Psoas muscle (tissue), 8 donors: Measurements from ENCODE around the gene NANOS2. TPM values are rescaled to one million over a fixed set of nuclear protein-coding genes. Genes with fewer than 3 reads are reported as not detected.

Experiments used
- ATAC-seq, 4 donors: fragments of 200-7000 bp; cut with Tn5 transposase; one replicate each; pipeline ENCODE4 v1.9.1; 2020; ENCODE audit warnings: moderate library complexity in 3 of 4, mild to moderate bottlenecking in 2 of 4
- DNase-seq, 2 donors: peaks; one replicate each; pipeline ENCODE4 v3.0.0-alpha.2; 2020
- H3K27ac ChIP-seq: fragments of 200-600 bp; one replicate; pipeline ENCODE4 v1.8.0; 2022
- H3K27me3 ChIP-seq, 3 donors: fragments of 200-600 bp in 1 of 3; one replicate each; pipeline versions ENCODE4 v1.6.1 to v1.8.0; 2013 to 2022; ENCODE audit warnings: low read length in 2 of 3, mild to moderate bottlenecking in 2 of 3, moderate library complexity in 1 of 3; ENCODE audit not compliant: insufficient read depth in 3 of 3
- H3K36me3 ChIP-seq, 2 donors: fragments of 200-600 bp in 1 of 2; one replicate each; pipeline versions ENCODE4 v1.6.1 to v1.8.0; 2013 to 2022; ENCODE audit warnings: low read depth in 1 of 2, mild to moderate bottlenecking in 1 of 2, moderate library complexity in 1 of 2; ENCODE audit not compliant: insufficient read depth in 1 of 2
- H3K4me1 ChIP-seq: fragments of 200-600 bp; one replicate; pipeline ENCODE4 v1.8.0; 2022
- H3K4me3 ChIP-seq: fragments of 200-600 bp; one replicate; pipeline ENCODE4 v1.8.0; 2022; ENCODE audit warnings: mild to moderate bottlenecking
- H3K9me3 ChIP-seq: fragments of 200-600 bp; one replicate; pipeline ENCODE4 v1.8.0; 2022
- WGBS, 3 donors: extraction: QIAGEN DNeasy Blood & Tissue Kit; methylation state at CpG; one replicate each; pipeline versions ENCODE4 v1.1.6 to v1.1.7; 2013; 5-methylcytosine and 5-hydroxymethylcytosine counted together
- intact Hi-C, 2 donors: fragments of 100-400 bp; cut with DNase I; formaldehyde crosslinking; loops; one replicate each; pipeline versions ENCODE4 v1.11.0 to v1.14.2; 2022
- polyA plus RNA-seq, 3 donors: library from polyadenylated mRNA; stranded (reverse); fragments of 200-250 nt; gene quantifications; one replicate each; pipeline ENCODE4 v1.2.3, GENCODE V29; 2013
- total RNA-seq, 4 donors: library from RNA; stranded (reverse); fragmentation: NEBNext Ultra II Directional in 2 of 4; extraction: Animal tissue kit (Norgen Biotek cat#: 25700) in 2 of 4; gene quantifications; one replicate each; pipeline versions ENCODE4 v1.2.1 to v1.2.4, GENCODE V29; 2021 to 2023
- TF ChIP-seq, protein P1 (sequence below): fragments of 200-600 bp; IDR thresholded peaks from one replicate; pipeline ENCODE4 v1.8.0; 2022; ENCODE audit warnings: antibody characterized with exemption
- donor health status: healthy with polysubstance abuse.
- donor health status: DM: no; HTN: no; CAD: no; lungs with moderate emphysema.
- donor health status: Bipolar disorder and iron deficiency.
- donor health status: healthy.
- donor health status: DM: yes; HTN: yes; CAD: no.
- donor health status: DM: no; HTN: no; CAD: no.
- donor health status: DM: no; HTN: no; CAD: no.
- donor health status: DM: yes; HTN: yes; CAD: no.

NANOS2 gene
- total and polyA plus RNA-seq, 7 donors: not detected

DNA sequence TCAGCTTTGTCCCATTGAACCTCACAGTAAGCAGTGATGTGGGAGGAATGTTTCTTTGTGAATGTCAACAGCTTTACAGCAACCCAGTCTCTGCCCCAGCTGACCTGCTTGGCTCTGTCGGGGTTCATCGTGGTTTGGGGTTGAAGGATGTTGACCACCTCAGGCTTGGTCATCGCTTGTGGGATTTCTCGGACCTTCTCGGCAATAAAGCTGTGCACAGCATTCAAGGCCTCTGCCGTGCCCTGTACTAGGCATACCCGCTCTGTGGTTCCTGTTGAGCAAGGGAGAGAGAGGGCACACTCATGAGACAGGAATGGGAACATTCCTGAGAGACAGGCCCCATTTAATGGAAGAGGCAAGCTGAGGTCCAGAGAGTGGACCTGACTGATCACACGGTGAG is 39.1 kb upstream of the NANOS2 start:
- DNase-seq: no peak
- no peak for ATAC-seq
- Histone ChIP-seq H3K9me3 (no peaks in the 10 kb centered on the region), H3K27ac (no peak overlapping the region), H3K27me3 (peaks cover 0 to 53% (median 4%) of the 10 kb centered on the region in 3 donors), H3K4me3 (no peak overlapping the region), H3K4me1 (no peaks in the 10 kb centered on the region), H3K36me3 (no peaks in the 10 kb centered on the region)
- TF ChIP-seq, protein P1, sequence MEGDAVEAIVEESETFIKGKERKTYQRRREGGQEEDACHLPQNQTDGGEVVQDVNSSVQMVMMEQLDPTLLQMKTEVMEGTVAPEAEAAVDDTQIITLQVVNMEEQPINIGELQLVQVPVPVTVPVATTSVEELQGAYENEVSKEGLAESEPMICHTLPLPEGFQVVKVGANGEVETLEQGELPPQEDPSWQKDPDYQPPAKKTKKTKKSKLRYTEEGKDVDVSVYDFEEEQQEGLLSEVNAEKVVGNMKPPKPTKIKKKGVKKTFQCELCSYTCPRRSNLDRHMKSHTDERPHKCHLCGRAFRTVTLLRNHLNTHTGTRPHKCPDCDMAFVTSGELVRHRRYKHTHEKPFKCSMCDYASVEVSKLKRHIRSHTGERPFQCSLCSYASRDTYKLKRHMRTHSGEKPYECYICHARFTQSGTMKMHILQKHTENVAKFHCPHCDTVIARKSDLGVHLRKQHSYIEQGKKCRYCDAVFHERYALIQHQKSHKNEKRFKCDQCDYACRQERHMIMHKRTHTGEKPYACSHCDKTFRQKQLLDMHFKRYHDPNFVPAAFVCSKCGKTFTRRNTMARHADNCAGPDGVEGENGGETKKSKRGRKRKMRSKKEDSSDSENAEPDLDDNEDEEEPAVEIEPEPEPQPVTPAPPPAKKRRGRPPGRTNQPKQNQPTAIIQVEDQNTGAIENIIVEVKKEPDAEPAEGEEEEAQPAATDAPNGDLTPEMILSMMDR: no peak
- intact Hi-C loops: no loop called here
- WGBS, 3 donors: 89 to 98% (median 94%) methylated on average over 8 of the region's 8 CpGs

DNA sequence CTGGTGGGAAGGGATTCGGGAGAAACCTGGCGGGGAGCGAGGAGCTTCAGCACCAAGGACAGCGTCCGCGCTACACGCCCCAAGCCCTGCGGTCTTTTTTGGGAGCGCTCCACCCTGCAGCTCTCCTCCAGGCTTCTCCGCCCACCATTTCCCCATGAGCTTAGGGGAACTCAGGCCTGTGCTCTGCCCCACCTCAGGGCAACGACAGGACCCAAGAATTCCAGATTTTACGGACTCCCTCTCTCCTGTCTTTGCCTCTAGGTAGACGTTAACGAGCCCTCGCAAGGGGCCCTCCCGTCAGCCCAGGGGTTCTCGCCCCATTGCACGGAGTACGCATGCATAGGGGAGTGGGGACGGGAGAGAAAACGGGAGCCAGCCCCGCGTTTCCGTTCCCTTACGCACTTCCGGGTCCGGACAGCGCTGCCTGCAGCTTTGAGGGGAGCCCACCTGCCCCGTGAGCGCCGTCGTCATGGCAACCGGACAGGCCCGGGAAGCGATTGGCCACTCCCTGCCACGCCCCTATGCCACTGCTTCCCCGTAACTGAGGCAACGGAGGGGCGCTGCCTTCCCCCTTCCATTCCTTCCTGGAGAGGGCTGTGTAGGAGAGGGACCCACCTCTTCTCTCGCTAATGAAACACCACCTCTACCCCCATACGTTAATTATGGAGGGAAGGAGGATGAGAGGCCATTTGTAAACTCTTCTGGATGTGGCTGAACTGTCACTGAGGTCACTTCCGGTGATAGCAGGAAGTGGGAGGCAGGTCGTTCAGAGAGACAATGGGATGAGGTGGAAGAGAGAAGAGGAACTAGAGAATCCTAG is 38.3 kb upstream of the NANOS2 start:
- peak overlapping the region; percentile 22 for H3K4me3 ChIP-seq
- H3K27ac ChIP-seq: no peak overlapping the region
- H3K9me3 ChIP-seq: no peaks in the 10 kb centered on the region
- no peaks in the 10 kb centered on the region for H3K4me1 ChIP-seq
- TF ChIP-seq, protein P1: no peak
- peak; percentile 47 to 65 for DNase-seq
- peaks cover 0 to 51% (median 3%) of the 10 kb centered on the region in 3 donors for H3K27me3 ChIP-seq
- ATAC-seq: peak; percentile 42 to 62 (median 60)
- 5 to 14% (median 9%) methylated on average over 41 to 43 of the region's 43 CpGs for WGBS, 3 donors
- H3K36me3 ChIP-seq: no peaks in the 10 kb centered on the region
- intact Hi-C loops: no loop called here

DNA sequence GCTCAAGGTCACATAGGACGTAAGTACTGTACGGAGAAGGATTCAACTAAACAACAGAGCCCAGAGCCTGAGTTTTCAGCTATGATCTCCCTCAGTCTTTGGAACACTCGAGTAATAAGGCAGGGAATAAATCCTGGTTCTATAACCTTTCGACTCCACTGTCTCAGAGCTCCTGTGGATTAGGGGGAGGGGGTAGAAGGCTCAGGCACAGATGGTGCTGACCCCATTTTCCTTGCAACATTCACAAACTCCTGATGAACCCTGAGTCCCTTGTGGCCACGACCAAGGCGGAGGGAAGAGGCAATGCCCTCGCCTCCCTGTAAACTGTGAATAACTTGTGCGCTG is 37.7 kb upstream of the NANOS2 start:
- intact Hi-C loops: no loop called here
- WGBS, 3 donors: 42 to 48% (median 43%) methylated on average over 8 of the region's 8 CpGs
- Histone ChIP-seq H3K36me3 (no peaks in the 10 kb centered on the region), H3K27ac (no peak overlapping the region), H3K9me3 (no peaks in the 10 kb centered on the region), H3K27me3 (peaks cover 0 to 52% (median 3%) of the 10 kb centered on the region in 3 donors), H3K4me3 (no peak overlapping the region), H3K4me1 (no peaks in the 10 kb centered on the region)
- no peak for ATAC-seq
- TF ChIP-seq, protein P1: no peak
- no peak for DNase-seq

DNA sequence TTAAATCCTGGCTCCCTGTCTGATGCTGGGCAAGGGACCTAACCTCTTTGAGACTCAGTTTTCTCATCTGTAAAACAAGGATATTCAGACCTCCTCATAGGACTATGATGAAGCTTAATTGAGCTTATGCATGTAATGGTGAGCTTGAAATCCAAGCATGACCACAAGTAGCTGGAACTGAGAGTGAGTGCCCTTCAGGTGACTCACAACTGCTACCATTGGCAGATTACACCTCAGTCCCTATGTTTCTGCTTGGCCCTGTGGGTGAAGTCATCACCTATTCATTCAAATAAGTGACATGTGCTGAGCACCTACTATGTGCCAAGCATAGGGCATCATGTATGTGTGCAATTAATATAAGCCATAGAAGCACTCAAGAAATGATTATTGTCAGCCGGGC is 33.3 kb upstream of the NANOS2 start:
- TF ChIP-seq, protein P1: no peak
- no peaks in the 10 kb centered on the region for H3K4me1 ChIP-seq
- H3K36me3 ChIP-seq: peaks cover 0 to 3% of the 10 kb centered on the region in 2 donors
- H3K4me3 ChIP-seq: no peak overlapping the region
- H3K9me3 ChIP-seq: no peaks in the 10 kb centered on the region
- ATAC-seq: no peak
- H3K27me3 ChIP-seq: peaks cover 0 to 34% (median 0%) of the 10 kb centered on the region in 3 donors
- intact Hi-C loops: loop anchor here in 1 of 2 donors (1.0 kb wide), 1 partner anchor 49 kb away; no protein-coding TSS in a partner anchor
- no peak for DNase-seq
- H3K27ac ChIP-seq: no peak overlapping the region
- 89 to 95% (median 94%) methylated on average over 1 of the region's 1 CpG for WGBS, 3 donors

DNA sequence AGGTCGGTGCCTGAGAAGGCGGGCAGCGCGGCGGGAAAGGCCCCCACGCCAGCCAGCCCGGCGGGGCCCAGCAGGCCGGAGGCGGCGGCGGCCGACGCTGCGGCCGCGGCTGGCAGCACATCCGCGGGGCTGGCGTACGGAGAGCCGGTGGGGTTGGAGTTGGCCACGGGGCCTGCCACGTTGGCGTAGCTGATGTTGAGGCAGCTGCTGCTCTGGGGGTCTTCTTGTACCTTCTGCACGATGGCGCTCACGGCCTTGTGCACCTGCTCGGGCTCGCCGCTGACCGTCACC is 25.9 kb upstream of the NANOS2 start:
- WGBS, 3 donors: 54 to 65% (median 54%) methylated on average over 22 to 32 of the region's 32 CpGs
- Histone ChIP-seq H3K27me3 (peaks cover 2 to 67% (median 4%) of the 10 kb centered on the region in 3 donors), H3K4me3 (peak overlapping the region; percentile 39), H3K4me1 (no peaks in the 10 kb centered on the region), H3K9me3 (no peaks in the 10 kb centered on the region), H3K36me3 (no peaks in the 10 kb centered on the region), H3K27ac (no peak overlapping the region)
- intact Hi-C loops: no loop called here
- no peak for ATAC-seq
- TF ChIP-seq, protein P1: no peak
- no peak for DNase-seq
